MG63 (cell line): ENCODE data around the gene RPL41. TPM values are rescaled to one million over a fixed set of nuclear protein-coding genes. Genes with fewer than 3 reads are reported as not detected.
"Not testable (repeated sequence)": the region's sequence is repeated elsewhere in the genome, so short reads cannot be mapped to it uniquely, and the experiment has no call there.

Source experiments
- DNase-seq: peaks from one replicate; pipeline ENCODE4 v3.0.0-alpha.2; 2020
- H3K27me3 ChIP-seq: fragments of 250-450 bp; sonication (Bioruptor Pico); 2 replicates; pipeline ENCODE4 v1.5.1; 2020; ENCODE audit warnings: mild to moderate bottlenecking, moderate library complexity
- H3K36me3 ChIP-seq: fragments of 250-450 bp; sonication (Bioruptor Pico); 2 replicates; pipeline ENCODE4 v1.5.1; 2020; ENCODE audit warnings: mild to moderate bottlenecking, moderate library complexity
- H3K4me3 ChIP-seq: fragments of 250-450 bp; sonication (Bioruptor Pico); 2 replicates; pipeline ENCODE4 v1.5.1; 2020; ENCODE audit warnings: mild to moderate bottlenecking, moderate library complexity
- H3K9me3 ChIP-seq: fragments of 250-450 bp; sonication (Bioruptor Pico); 2 replicates; pipeline ENCODE4 v1.5.1; 2020; ENCODE audit warnings: mild to moderate bottlenecking, moderate library complexity
- total RNA-seq: library from RNA; depleted of rRNA; stranded (reverse); fragments of >200 nt; shearing (Covaris generic); gene quantifications from 2 replicates; pipeline ENCODE4 v1.2.3, GENCODE V29; 2014; ENCODE audit warnings: low replicate concordance

Gene RPL41
- total RNA-seq, 1 experiment from 2014 or later, result 4,191 TPM

- DNase-seq, result no peak
- Histone ChIP-seq H3K4me3 (no peak overlapping the region), H3K27me3 (peaks cover 9% of the 10 kb centered on the region; the same call in 1 of the 2 replicates), H3K36me3 (no peaks in the 10 kb centered on the region), H3K9me3 (no peaks in the 10 kb centered on the region; the same call in 1 of the 2 replicates)
Measured at GRCh38 chr12:56097738-56098137, 18.7 kb upstream of the RPL41 start.

GRCh38 chr12:56098592-56098991 lies 17.8 kb upstream of the RPL41 start:
- DNase-seq, result no peak
- Histone ChIP-seq H3K4me3 (no peak overlapping the region), H3K36me3 (no peaks in the 10 kb centered on the region), H3K9me3 (no peaks in the 10 kb centered on the region), H3K27me3 (peaks cover 9% of the 10 kb centered on the region; the same call in 1 of the 2 replicates)

GRCh38 chr12:56099787-56100186 lies 16.6 kb upstream of the RPL41 start:
- Histone ChIP-seq H3K4me3 (no peak overlapping the region), H3K9me3 (no peaks in the 10 kb centered on the region), H3K27me3 (peaks cover 9% of the 10 kb centered on the region; the same call in 1 of the 2 replicates), H3K36me3 (peaks cover under 1% of the 10 kb centered on the region; the same call in 1 of the 2 replicates)
- DNase-seq, result no peak

GRCh38 chr12:56101045-56101444 lies 15.4 kb upstream of the RPL41 start:
- Histone ChIP-seq H3K9me3 (no peaks in the 10 kb centered on the region), H3K27me3 (peaks cover 6% of the 10 kb centered on the region; the same call in 1 of the 2 replicates), H3K4me3 (no peak overlapping the region), H3K36me3 (peaks cover 11% of the 10 kb centered on the region)
- DNase-seq, result no peak

GRCh38 chr12:56102683-56103065 lies 13.8 kb upstream of the RPL41 start:
- no peaks in the 10 kb centered on the region for H3K9me3 ChIP-seq
- H3K36me3 ChIP-seq, result peaks cover 27% of the 10 kb centered on the region
- DNase-seq, result no peak
- no peak overlapping the region for H3K4me3 ChIP-seq
- no peaks in the 10 kb centered on the region; the same call in 1 of the 2 replicates for H3K27me3 ChIP-seq

GRCh38 chr12:56103066-56103711 lies 13.2 kb upstream of the RPL41 start:
- peaks cover 32% of the 10 kb centered on the region for H3K36me3 ChIP-seq
- no peak for DNase-seq
- no peaks in the 10 kb centered on the region for H3K9me3 ChIP-seq
- H3K27me3 ChIP-seq, result no peaks in the 10 kb centered on the region
- peak overlapping the region; percentile 81 for H3K4me3 ChIP-seq

- Histone ChIP-seq H3K9me3 (no peaks in the 10 kb centered on the region), H3K27me3 (no peaks in the 10 kb centered on the region), H3K36me3 (peaks cover 38% of the 10 kb centered on the region), H3K4me3 (peak overlapping the region; percentile 81)
- DNase-seq, result no peak
Measured at GRCh38 chr12:56103823-56104108, 12.7 kb upstream of the RPL41 start.

GRCh38 chr12:56104109-56104814 lies 12.2 kb upstream of the RPL41 start, which contains the start of gene PA2G4:
PA2G4 (plus strand) TSS chr12:56104559; CDS start chr12:56104738, 179 bp downstream.
- no peaks in the 10 kb centered on the region for H3K27me3 ChIP-seq
- H3K4me3 ChIP-seq, result peak within 1 kb of the TSS; percentile 81
- H3K36me3 ChIP-seq, result peaks cover 43% of the 10 kb centered on the region
- no peaks in the 10 kb centered on the region for H3K9me3 ChIP-seq
- DNase-seq, result peak; percentile 99

- no peaks in the 10 kb centered on the region for H3K27me3 ChIP-seq
- peak; percentile 25 for DNase-seq
- H3K36me3 ChIP-seq, result peaks cover 50% of the 10 kb centered on the region
- no peaks in the 10 kb centered on the region for H3K9me3 ChIP-seq
- peak overlapping the region; percentile 81 for H3K4me3 ChIP-seq
Measured at GRCh38 chr12:56104815-56105608, 11.4 kb upstream of the RPL41 start.

GRCh38 chr12:56105609-56105902 lies 10.9 kb upstream of the RPL41 start:
- peak overlapping the region; percentile 81 for H3K4me3 ChIP-seq
- no peaks in the 10 kb centered on the region for H3K27me3 ChIP-seq
- peaks cover 55% of the 10 kb centered on the region for H3K36me3 ChIP-seq
- DNase-seq, result no peak
- no peaks in the 10 kb centered on the region for H3K9me3 ChIP-seq

- H3K27me3 ChIP-seq, result no peaks in the 10 kb centered on the region
- peaks cover 72% of the 10 kb centered on the region for H3K36me3 ChIP-seq
- H3K9me3 ChIP-seq, result no peaks in the 10 kb centered on the region
- no peak for DNase-seq
- no peak overlapping the region for H3K4me3 ChIP-seq
Measured at GRCh38 chr12:56107242-56107641, 9.2 kb upstream of the RPL41 start.

- no peaks in the 10 kb centered on the region for H3K27me3 ChIP-seq
- no peak overlapping the region for H3K4me3 ChIP-seq
- peaks cover 84% of the 10 kb centered on the region for H3K36me3 ChIP-seq
- no peaks in the 10 kb centered on the region for H3K9me3 ChIP-seq
- DNase-seq, result no peak
Measured at GRCh38 chr12:56110571-56110970, 5.9 kb upstream of the RPL41 start.

GRCh38 chr12:56114084-56114483 lies 2.3 kb upstream of the RPL41 start:
- no peak for DNase-seq
- peaks cover 64% of the 10 kb centered on the region for H3K36me3 ChIP-seq
- no peak overlapping the region for H3K4me3 ChIP-seq
- no peaks in the 10 kb centered on the region; the same call in 1 of the 2 replicates for H3K9me3 ChIP-seq
- no peaks in the 10 kb centered on the region for H3K27me3 ChIP-seq

- peaks cover 59% of the 10 kb centered on the region for H3K36me3 ChIP-seq
- H3K27me3 ChIP-seq, result no peaks in the 10 kb centered on the region
- H3K9me3 ChIP-seq, result no peaks in the 10 kb centered on the region; the same call in 1 of the 2 replicates
- DNase-seq, result peak; percentile 52
- H3K4me3 ChIP-seq, result peak overlapping the region; percentile 85
Measured at GRCh38 chr12:56115329-56115728, 1.1 kb upstream of the RPL41 start.

- not testable (repeated sequence) for H3K9me3 ChIP-seq, H3K27me3 ChIP-seq, DNase-seq
- H3K4me3 ChIP-seq, result peak overlapping the region; percentile 85
- H3K36me3 ChIP-seq, result peaks cover 51% of the 10 kb centered on the region
Measured at GRCh38 chr12:56117082-56117706, 761 bp downstream of the RPL41 start.

GRCh38 chr12:56117778-56118687 lies 1.6 kb downstream of the RPL41 start, which contains the start of gene ZC3H10:
ZC3H10 (plus strand) TSS chr12:56118266; CDS start chr12:56120563, 2,297 bp downstream.
- Histone ChIP-seq H3K36me3 (peaks cover 45% of the 10 kb centered on the region), H3K9me3 (no peaks in the 10 kb centered on the region; the same call in 1 of the 2 replicates), H3K27me3 (no peaks in the 10 kb centered on the region), H3K4me3 (peak within 1 kb of the TSS; percentile 85)
- DNase-seq, result peak; percentile 99
